Spleen (tissue), 7 donors: ENCODE data around the gene BRF1.

Experiments
- CTCF ChIP-seq, 11 experiments: fragments of 200-600 bp in 7 of 11; fragments of 450-650 bp in 4 of 11; sonication (generic) in 4 of 11; IDR thresholded peaks in 8 of 11; conservative IDR thresholded peaks in 3 of 11; 1 replicate in 7 of 11; 2 replicates in 4 of 11; pipeline versions ENCODE4 v1.4.0 to v1.8.0; 2016 to 2021; ENCODE audit warnings: antibody characterized with exemption in 11 of 11, inconsistent platforms in 4 of 11, mild to moderate bottlenecking in 1 of 11
- POLR2A ChIP-seq, 3 donors: fragments of 450-650 bp; IDR thresholded peaks; one replicate each; pipeline ENCODE4 v1.5.1; 2017; ENCODE audit warnings: antibody characterized with exemption in 3 of 3, mild to moderate bottlenecking in 1 of 3
- POLR2AphosphoS5 ChIP-seq, 3 donors: sonication (generic); formaldehyde crosslinking; IDR thresholded peaks; one replicate each; pipeline ENCODE4 v1.5.1; 2017; ENCODE audit warnings: antibody characterized with exemption in 3 of 3
- donor health status: DM: no; HTN: no; CAD: no; lungs with moderate emphysema.
- donor health status: DM: no; HTN: no; CAD: no.
- donor health status: DM: no; HTN: no; CAD: no.

- no peak for TF ChIP-seq CTCF (IDR thresholded peaks at IDR 0.05 in 8 of 11, conservative IDR thresholded peaks at IDR 0.05 in 3 of 11)
- no peak for TF ChIP-seq POLR2A (IDR thresholded peaks at IDR 0.05)
- TF ChIP-seq POLR2AphosphoS5 (IDR thresholded peaks at IDR 0.05): no peak
Observed at GRCh38 chr14:105217774-105218173, 83.0 kb downstream of the BRF1 start.
